HG03095 (cell line): ENCODE data around the gene HEPHL1.
"Not testable (repeated sequence)": the region's sequence is repeated elsewhere in the genome, so short reads cannot be mapped to it uniquely, and the experiment has no call there.

ENCODE experiments used
- ATAC-seq: cut with Tn5 transposase; IDR thresholded peaks from one replicate; pipeline ENCODE4 v1.9.1; 2021; ENCODE audit warnings: moderate library complexity; ENCODE audit not compliant: unreplicated experiment

The HEPHL1 gene

GRCh38 chr11:94068764-94069163 lies 47.6 kb downstream of the HEPHL1 start:
- ATAC-seq, result no peak

- no peak for ATAC-seq
These were observed 56.6 kb downstream of the HEPHL1 start for GRCh38 chr11:94077552-94078293.

GRCh38 chr11:94084164-94084563 lies 63.0 kb downstream of the HEPHL1 start:
- no peak for ATAC-seq

GRCh38 chr11:94088906-94089305 lies 67.8 kb downstream of the HEPHL1 start:
- ATAC-seq, result no peak

GRCh38 chr11:94089341-94089740 lies 68.2 kb downstream of the HEPHL1 start:
- ATAC-seq, result no peak

- ATAC-seq, result no peak
These were observed 69.2 kb downstream of the HEPHL1 start for GRCh38 chr11:94090401-94090800.

- ATAC-seq, result no peak
These were observed 69.9 kb downstream of the HEPHL1 start for GRCh38 chr11:94091091-94091490.

GRCh38 chr11:94100253-94100652 lies 79.1 kb downstream of the HEPHL1 start:
- ATAC-seq, result no peak

GRCh38 chr11:94103471-94103870 lies 82.3 kb downstream of the HEPHL1 start:
- no peak for ATAC-seq

- ATAC-seq, result no peak
These were observed 83.6 kb downstream of the HEPHL1 start for GRCh38 chr11:94104734-94105133.

- ATAC-seq, result no peak
These were observed 85.6 kb downstream of the HEPHL1 start for GRCh38 chr11:94106716-94107115.

GRCh38 chr11:94107363-94107762 lies 86.2 kb downstream of the HEPHL1 start:
- no peak for ATAC-seq

GRCh38 chr11:94111241-94111640 lies 90.1 kb downstream of the HEPHL1 start:
- ATAC-seq, result no peak

- ATAC-seq, result no peak
These were observed 90.5 kb downstream of the HEPHL1 start for GRCh38 chr11:94111660-94112059.

GRCh38 chr11:94112206-94112953 lies 91.2 kb downstream of the HEPHL1 start:
- ATAC-seq, result no peak

GRCh38 chr11:94117197-94117574 lies 96.0 kb downstream of the HEPHL1 start:
- ATAC-seq, result no peak

GRCh38 chr11:94117871-94118270 lies 96.7 kb downstream of the HEPHL1 start:
- ATAC-seq, result no peak

- ATAC-seq, result not testable (repeated sequence)
These were observed 98.5 kb downstream of the HEPHL1 start for GRCh38 chr11:94119676-94120075.

GRCh38 chr11:94120516-94120915 lies 99.4 kb downstream of the HEPHL1 start:
- not testable (repeated sequence) for ATAC-seq

GRCh38 chr11:94120946-94121345 lies 99.8 kb downstream of the HEPHL1 start:
- no peak for ATAC-seq

- no peak for ATAC-seq
These were observed 104.4 kb downstream of the HEPHL1 start for GRCh38 chr11:94125407-94126115.

- ATAC-seq, result no peak
These were observed 106.5 kb downstream of the HEPHL1 start for GRCh38 chr11:94127638-94128037.
